HFFc6 (cell line): ENCODE measurements around the gene MBTPS1. TPM values are rescaled to one million over a fixed set of nuclear protein-coding genes. Genes with fewer than 3 reads are reported as not detected.
A peak's percentile ranks its signal among the peaks of the same experiment; 100 is the strongest.

Source experiments
- DNase-seq: peaks from one replicate; pipeline ENCODE4 v3.0.0-alpha.2; 2018
- H3K27ac Mint-ChIP-seq: 2 replicates; pipeline ENCODE4 v1.8.0; 2020; ENCODE audit warnings: mild to moderate bottlenecking, mixed read lengths
- H3K27me3 Mint-ChIP-seq: 2 replicates; pipeline ENCODE4 v1.8.0; 2021; ENCODE audit warnings: mild to moderate bottlenecking, moderate library complexity, mixed read lengths; ENCODE audit not compliant: insufficient read depth
- H3K36me3 Mint-ChIP-seq: 2 replicates; pipeline ENCODE4 v1.8.0; 2021; ENCODE audit warnings: low read depth, mixed read lengths
- H3K4me1 Mint-ChIP-seq: 2 replicates; pipeline ENCODE4 v1.8.0; 2020; ENCODE audit warnings: low read depth, mixed read lengths
- H3K4me3 Mint-ChIP-seq: 2 replicates; pipeline ENCODE4 v1.8.0; 2020; ENCODE audit warnings: mild to moderate bottlenecking, moderate library complexity, mixed read lengths
- H3K9me3 Mint-ChIP-seq: 2 replicates; pipeline ENCODE4 v1.8.0; 2020; ENCODE audit warnings: mild to moderate bottlenecking, mixed read lengths
- CTCF ChIP-seq: fragments of 200-600 bp; sonication (generic); IDR thresholded peaks from 2 replicates; pipeline ENCODE4 v1.5.0; 2021; ENCODE audit warnings: antibody characterized with exemption, mild to moderate bottlenecking
- total RNA-seq, 6 experiments: library from RNA; stranded (reverse); fragmentation: NEBNext Ultra II Directional; extraction: Animal tissue kit (Norgen Biotek cat#: 25700); gene quantifications; 2 replicates in 1 of 6; 3 replicates in 5 of 6; pipeline ENCODE4 v1.2.3, GENCODE V29; 2021

MBTPS1 gene
- total RNA-seq, 6 experiments from 2014 or later: 96.6 to 123 (median 102) TPM

GRCh38 chr16:84081446-84081989 is 35.2 kb downstream of the MBTPS1 start:
- TF ChIP-seq CTCF: no peak
- Mint-ChIP-seq H3K27me3 (no peaks in the 10 kb centered on the region), H3K9me3 (no peaks in the 10 kb centered on the region), H3K4me1 (no peaks in the 10 kb centered on the region), H3K36me3 (no peaks in the 10 kb centered on the region), H3K4me3 (no peak overlapping the region), H3K27ac (no peak overlapping the region)
- DNase-seq: no peak

- Mint-ChIP-seq H3K27me3 (no peaks in the 10 kb centered on the region), H3K9me3 (no peaks in the 10 kb centered on the region), H3K4me3 (no peak overlapping the region), H3K4me1 (no peaks in the 10 kb centered on the region), H3K27ac (peak overlapping the region; percentile 22; the same call in 1 of the 2 replicates), H3K36me3 (no peaks in the 10 kb centered on the region)
- no peak for TF ChIP-seq CTCF
- DNase-seq: no peak
Observed at GRCh38 chr16:84080813-84081212, 35.9 kb downstream of the MBTPS1 start.

GRCh38 chr16:84080378-84080777 is 36.4 kb downstream of the MBTPS1 start:
- Mint-ChIP-seq H3K4me3 (no peak overlapping the region), H3K27ac (no peak overlapping the region), H3K4me1 (no peaks in the 10 kb centered on the region), H3K9me3 (no peaks in the 10 kb centered on the region), H3K27me3 (no peaks in the 10 kb centered on the region), H3K36me3 (no peaks in the 10 kb centered on the region)
- DNase-seq: no peak
- TF ChIP-seq CTCF: no peak

- Mint-ChIP-seq H3K4me3 (no peak overlapping the region), H3K36me3 (no peaks in the 10 kb centered on the region)
- no peak for TF ChIP-seq CTCF
Observed at GRCh38 chr16:84079664-84080063, 37.1 kb downstream of the MBTPS1 start.

GRCh38 chr16:84075376-84075775 is 41.4 kb downstream of the MBTPS1 start:
- no peak overlapping the region for H3K4me3 Mint-ChIP-seq
- H3K27me3 Mint-ChIP-seq: no peaks in the 10 kb centered on the region; the same call in 1 of the 2 replicates
- peaks cover 6% of the 10 kb centered on the region; the same call in 1 of the 2 replicates for H3K4me1 Mint-ChIP-seq
- H3K9me3 Mint-ChIP-seq: no peaks in the 10 kb centered on the region
- DNase-seq: no peak
- TF ChIP-seq CTCF: no peak
- no peaks in the 10 kb centered on the region; the same call in 1 of the 2 replicates for H3K36me3 Mint-ChIP-seq
- H3K27ac Mint-ChIP-seq: no peak overlapping the region

More at GRCh38 chr16:84079664-84080063, 37.1 kb downstream of the MBTPS1 start:
- Mint-ChIP-seq H3K9me3 (no peaks in the 10 kb centered on the region), H3K4me1 (no peaks in the 10 kb centered on the region), H3K27me3 (no peaks in the 10 kb centered on the region), H3K27ac (no peak overlapping the region)
- no peak for DNase-seq
